DMS153 (cell line): ENCODE measurements around the gene CHRNB2.

Experiments
- DNase-seq: peaks from one replicate; lab custom pipeline; 2025; lab: John Stamatoyannopoulos, UW

Gene CHRNB2

DNA sequence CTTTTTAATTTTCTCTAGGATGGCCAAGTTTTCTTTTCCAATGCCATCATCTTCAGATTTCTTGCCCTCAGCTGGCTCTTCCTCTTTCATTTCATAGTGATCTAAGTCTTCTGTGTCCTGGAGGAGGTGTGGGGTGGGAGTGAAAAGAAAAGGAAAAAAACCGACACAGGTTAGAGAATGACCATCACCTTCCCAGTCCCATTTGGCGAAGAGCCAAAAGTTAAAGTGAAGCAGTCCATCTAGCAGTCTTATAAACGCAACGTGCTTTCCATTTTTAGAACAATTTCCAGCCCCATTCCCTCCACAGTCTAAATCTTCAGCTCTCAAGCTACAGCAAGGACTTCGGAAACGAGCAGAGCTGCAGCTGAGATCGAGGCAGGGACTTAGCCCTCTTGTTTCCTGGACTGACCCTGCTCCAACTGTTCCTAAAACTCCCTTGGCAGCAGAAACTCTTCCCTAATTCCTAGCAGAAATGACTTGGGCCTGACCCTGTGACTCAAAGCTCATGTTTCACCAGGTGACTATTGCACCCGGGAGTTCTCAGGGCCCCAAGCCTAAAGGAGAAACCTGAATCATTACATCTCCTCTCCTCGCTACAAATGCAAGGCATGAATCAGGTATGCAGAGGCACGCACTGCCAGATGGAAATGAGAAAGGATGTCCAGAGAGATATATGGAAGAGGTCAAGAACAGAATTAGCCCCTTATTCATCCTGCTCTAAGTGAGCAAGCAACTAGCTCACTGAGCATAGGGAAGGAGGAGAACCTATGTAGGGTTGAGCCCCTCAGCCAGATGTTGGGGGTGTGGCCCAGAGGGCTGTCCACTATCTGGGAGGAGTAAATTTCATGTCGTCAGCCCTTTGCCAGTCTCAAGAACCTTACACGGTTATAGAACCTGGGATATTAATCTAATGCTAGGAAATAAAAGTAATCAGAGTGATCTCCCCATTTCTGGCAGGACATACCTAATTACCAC lies 14.2 kb upstream of the CHRNB2 start:
- DNase-seq = no peak

DNA sequence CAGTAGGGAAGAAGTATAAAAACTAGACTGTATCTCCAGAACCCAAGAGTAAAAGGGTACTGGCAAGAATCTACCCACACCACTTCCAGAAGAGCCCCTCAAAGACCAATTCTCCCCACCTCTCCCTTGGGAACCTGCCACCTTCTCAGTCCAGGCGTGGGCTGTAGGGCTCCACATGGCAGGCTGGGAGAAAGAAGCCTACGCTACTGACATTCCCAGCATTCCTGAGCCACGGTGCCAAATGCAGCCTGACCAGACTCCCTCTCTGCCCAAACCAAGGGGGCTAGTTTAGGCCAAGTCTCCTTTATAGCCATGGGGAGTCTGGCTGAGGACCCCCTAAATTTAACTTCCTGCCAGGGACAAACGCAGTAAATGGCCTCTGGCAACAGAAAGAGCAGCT lies 11.2 kb upstream of the CHRNB2 start:
- DNase-seq = no peak

DNA sequence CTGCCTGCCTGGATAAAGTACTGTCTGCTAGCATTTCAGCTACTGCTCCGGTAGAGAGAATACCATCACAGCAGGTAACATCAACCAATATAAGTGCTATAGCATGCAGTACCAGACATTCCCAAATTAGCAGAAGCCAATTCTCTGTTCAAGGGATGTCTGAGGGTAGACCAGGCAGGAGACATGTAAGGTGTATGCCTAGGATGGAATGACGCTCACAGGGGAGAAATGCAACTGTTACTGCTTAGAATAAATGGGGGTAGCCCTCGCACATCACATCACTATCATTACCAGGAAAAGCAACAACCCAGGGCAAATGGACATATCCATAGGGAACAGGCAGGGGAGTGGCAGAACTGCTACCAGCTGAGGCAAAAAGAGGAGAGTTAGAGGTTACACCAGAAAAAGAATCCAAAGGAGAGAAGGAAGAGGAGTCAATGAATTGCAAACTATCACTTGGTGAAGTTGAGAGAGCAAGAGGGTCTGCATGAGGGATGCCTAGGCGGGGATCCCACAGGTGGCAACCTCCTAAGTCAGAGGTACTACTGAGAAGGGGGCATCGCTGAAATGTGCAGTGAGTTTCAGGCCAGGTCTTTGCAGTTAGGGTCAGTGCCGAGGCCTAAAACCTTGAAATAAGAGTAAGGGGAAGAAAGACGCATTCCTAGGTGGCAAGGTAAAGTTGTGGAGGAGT lies 10.2 kb upstream of the CHRNB2 start:
- no peak for DNase-seq

DNA sequence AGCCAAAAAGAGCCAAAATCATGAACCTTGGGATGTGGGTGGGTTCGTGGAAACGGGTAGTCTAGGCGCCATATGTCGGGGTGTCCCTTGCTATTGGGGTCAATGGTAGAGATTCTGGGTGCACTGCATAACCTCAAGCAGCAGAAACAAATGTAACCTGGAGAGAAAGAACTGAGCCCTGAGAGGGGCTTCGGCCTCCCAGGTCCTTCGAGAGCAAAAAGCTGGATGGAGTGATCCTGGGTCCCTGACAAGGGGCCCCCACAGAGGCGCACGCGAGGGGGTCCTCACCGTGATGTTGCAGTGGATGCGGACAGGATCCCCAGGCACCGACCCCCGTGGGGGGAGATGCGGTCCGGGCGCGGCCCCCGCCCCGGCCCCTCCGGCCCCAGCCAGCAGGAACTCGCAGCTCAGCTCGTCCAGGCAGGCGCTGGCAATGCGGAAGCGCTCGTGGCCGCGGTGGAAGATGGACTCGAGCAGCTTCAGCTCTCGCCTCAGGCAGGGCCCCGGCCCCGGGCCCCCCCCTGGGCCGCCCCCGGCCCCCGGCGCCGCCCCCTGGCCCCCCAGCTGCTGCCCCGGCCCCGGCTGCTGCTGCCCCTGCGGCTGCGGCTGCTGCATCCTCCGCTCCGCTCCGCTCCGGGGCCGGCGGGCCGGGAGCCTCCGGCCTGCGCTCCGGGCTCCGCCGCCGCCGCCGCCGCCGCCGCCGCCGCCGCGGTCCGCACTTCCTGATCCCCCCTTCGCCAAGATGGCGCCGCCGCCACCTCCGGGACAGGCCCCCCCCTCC lies 9.4 kb upstream of the CHRNB2 start, which contains the start of gene UBE2Q1:
TSS of gene UBE2Q1 (minus strand) at position 724 of the 781 bp plus-strand sequence. CDS start at position 615, 109 bp downstream.
- no peak for DNase-seq

DNA sequence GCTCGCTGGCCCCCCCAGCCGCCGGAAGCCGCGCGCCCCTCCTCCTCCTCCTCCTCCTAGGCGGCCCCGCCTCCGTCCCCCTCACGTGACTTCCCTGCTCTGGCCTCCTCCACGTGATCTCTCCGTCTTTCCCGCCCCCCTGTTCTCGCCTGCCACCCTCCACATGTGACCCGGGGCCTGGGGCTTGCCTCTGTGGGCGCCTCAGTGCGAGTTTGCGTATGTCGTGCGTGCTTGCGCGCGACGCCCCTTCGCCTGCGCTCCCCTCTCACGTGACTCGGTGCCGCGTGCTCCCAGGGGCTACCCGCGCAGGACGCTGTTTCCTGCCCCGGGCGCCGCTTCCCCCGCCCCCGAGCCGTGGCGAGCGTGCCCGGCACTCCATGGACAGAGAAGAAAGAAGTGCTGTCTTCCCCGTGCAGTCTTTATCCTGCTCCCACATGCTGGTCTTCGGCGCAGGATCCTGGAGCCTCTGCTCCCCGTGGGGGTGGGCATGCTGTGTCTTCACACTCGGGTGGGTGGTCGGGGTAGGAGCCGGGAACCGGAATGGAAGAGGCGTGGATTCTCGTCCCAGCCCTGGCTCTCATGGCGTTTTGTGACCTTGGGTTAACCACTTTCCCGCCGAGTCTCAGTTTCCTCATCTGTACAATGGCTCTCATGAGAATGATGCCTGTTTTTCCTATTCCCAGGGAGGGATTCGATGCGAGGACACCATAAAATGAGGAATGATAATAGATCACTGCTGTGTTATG lies 8.7 kb upstream of the CHRNB2 start:
- peak; percentile 100 for DNase-seq

DNA sequence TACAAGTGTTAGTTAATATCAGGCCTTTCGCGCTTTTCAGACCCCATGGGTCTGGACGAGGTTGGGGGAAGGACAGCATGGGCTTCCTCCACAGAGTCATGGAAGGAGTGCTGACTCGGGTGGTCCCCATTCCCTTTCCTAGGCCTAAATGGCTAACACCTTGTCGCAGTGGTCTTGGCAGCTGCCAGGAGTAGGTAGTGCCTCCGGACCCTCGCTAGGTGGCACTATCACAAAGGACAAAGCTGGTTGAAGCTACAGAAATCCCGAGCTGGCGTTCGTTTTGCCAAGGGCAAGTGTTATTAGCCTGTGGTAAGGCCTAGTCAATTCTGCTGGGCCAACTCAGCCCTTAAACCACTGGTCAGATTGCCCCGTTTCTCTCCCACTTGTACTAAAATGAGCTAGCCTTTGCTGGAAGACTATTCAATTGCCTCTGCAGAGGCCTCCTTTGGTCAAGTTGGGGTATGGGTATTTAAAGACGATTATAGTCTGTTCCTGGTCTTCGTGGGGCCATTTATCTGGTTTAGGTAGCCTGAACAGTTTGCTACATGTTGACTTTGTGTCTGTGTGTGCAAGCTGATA lies 8.0 kb upstream of the CHRNB2 start:
- peak; percentile 94 for DNase-seq

DNA sequence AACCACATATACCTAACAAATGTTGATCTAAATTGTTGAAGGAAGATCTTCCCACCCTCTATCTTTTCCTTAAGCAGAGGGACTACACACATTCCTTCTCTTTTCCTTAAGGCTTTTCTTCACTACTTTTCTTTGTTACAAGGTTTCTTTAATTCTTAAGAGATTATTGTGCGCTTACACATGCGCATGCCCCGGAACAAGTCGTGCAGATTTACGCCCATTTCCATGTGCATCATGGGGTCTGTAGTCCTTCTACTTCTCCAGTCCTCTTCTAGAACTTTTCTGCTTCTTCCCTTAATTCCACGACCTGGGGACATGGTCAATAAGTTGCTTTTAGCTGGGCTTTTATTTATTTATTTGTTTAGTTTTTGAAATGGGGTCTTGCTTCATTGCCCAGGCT lies 1.7 kb upstream of the CHRNB2 start:
- no peak for DNase-seq

DNA sequence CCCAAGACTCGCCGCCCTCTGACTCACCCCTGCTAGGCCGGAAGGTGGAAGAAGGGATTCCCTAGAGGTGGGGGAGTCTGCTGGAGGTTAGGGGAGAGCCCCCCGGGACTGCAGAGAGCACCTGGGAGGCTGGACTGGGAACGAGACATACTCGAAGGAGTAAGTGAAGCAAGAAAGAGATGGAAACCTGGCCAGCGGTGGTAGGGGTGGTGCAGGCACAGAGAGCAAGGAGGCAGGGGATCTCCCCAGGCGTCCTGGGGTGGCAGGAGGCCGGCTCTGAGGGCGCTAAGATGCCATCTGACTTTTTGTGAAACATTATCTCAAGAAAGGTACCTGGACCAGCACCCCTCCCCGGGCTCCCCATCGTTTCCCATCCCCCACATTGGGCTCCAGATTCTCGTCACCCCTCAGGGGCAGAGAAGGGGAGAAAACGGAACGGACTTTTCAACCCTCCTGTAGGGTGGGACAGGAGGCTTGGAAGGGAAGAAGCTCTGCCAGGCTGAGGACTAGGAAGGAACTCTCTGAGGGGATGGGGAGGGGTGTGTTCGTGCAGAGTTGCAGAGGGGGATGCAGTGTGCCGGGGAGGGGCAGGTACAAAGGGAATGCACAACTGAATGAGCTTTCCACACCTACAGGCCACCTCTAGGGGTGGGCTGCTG lies 708 bp downstream of the CHRNB2 start:
- no peak for DNase-seq

DNA sequence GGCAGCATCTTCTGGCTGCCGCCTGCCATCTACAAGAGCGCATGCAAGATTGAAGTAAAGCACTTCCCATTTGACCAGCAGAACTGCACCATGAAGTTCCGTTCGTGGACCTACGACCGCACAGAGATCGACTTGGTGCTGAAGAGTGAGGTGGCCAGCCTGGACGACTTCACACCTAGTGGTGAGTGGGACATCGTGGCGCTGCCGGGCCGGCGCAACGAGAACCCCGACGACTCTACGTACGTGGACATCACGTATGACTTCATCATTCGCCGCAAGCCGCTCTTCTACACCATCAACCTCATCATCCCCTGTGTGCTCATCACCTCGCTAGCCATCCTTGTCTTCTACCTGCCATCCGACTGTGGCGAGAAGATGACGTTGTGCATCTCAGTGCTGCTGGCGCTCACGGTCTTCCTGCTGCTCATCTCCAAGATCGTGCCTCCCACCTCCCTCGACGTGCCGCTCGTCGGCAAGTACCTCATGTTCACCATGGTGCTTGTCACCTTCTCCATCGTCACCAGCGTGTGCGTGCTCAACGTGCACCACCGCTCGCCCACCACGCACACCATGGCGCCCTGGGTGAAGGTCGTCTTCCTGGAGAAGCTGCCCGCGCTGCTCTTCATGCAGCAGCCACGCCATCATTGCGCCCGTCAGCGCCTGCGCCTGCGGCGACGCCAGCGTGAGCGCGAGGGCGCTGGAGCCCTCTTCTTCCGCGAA lies 3.8 kb downstream of the CHRNB2 start:
- no peak for DNase-seq

DNA sequence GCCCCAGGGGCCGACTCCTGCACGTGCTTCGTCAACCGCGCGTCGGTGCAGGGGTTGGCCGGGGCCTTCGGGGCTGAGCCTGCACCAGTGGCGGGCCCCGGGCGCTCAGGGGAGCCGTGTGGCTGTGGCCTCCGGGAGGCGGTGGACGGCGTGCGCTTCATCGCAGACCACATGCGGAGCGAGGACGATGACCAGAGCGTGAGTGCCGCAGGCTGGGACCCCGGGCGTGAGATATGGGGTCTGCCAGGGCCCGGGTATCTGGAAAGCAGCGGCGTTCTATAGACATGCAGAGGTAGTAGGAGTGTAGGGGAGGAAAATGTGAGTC lies 4.3 kb downstream of the CHRNB2 start:
- DNase-seq = no peak

DNA sequence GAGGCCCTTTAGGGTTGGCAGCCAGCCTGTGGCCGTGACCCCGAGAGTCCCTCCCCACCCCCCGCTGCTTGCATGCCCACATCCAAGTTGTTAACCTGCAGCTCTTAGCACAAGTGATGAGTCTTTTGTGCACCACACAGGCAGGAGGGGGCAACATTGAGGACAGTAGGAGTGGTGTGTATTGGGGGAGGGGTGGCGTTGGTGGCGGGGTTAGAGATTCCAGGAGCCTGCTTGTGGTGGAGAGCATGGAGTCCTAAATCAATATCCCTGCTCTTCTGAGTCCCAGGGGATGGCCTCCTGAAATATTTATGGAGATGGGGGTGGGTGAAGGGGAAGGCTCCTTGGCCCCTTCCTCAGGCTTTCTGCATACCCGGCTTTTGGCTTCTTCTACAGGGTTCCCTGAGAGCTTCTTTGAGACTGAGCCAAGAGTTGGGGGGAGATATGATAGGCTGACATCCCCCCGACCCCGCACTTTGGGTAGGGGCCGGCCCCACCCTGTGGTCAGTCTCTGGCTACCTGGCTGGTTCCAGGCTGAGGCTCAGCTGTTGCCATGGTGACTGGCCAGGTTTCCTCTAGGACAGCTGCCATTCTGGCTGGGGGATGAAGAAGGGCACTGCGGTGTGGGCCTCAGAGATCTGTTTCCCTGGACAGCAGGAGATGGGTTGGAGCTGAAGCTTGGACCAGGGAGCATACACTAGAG lies 5.0 kb downstream of the CHRNB2 start:
- no peak for DNase-seq

DNA sequence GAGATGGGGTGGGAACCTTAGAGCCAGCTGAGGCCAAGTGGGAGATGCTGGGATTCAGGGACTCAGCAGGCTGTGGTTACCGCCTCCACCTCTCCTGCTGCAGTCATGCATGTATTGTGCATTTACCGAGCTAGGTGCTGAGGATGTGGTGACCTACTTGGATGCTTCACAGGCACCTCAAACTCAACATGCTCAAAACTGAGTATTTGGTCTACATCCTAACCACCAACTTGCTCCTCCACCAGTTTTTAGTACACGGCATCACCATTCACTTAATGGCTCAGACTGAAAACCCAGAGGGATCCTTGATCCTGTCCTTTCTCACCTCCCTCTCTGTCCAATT lies 5.6 kb downstream of the CHRNB2 start:
- no peak for DNase-seq

DNA sequence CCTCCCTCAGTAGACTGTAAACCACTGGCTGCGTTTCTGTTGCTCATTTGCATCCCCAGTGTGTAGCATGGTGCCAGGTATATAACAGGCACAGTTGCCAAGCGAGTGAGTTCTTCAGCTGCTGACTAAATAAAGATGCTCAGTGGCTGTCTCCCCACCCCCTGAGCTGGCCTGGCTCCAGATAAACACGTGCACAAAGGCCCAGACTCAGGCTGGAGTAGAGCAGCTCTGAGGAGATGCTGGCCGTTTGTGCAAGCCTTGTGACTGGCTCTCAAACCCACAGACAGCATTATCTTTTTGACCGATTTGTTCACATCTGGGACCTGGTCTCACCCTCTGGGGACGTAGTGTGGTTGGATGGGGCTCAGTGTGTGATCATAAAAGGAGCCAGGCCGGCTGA lies 7.1 kb downstream of the CHRNB2 start:
- peak; percentile 63 for DNase-seq

DNA sequence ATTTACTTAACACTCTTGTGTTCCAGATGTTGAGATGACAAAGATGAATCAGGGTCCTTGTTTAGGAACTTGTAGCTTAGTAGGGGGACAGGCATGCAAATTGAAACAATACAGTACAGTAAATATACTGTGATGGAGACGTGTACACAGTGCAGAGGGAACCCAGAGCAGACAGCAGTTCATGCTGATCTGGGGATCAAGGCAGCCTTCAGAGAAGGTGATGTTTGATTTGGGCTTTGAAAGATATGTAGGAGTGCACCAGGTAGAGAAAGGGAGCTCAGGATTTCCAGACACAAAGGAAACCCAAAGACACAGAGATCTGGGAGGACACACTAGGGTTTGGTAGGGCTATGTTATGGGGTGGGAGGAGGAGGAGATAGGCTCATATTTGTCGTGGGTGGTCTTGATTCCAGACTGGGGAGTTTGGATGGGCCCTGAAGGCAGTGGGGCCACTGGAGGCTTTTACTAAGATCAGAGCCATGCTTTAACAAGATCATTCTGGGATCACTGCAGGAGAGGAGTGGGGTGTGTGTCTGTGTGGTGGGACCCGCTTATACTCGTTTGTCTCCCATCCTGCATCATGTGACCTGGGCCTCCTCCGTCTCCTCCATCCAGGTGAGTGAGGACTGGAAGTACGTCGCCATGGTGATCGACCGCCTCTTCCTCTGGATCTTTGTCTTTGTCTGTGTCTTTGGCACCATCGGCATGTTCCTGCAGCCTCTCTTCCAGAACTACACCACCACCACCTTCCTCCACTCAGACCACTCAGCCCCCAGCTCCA lies 7.8 kb downstream of the CHRNB2 start:
- DNase-seq = no peak

DNA sequence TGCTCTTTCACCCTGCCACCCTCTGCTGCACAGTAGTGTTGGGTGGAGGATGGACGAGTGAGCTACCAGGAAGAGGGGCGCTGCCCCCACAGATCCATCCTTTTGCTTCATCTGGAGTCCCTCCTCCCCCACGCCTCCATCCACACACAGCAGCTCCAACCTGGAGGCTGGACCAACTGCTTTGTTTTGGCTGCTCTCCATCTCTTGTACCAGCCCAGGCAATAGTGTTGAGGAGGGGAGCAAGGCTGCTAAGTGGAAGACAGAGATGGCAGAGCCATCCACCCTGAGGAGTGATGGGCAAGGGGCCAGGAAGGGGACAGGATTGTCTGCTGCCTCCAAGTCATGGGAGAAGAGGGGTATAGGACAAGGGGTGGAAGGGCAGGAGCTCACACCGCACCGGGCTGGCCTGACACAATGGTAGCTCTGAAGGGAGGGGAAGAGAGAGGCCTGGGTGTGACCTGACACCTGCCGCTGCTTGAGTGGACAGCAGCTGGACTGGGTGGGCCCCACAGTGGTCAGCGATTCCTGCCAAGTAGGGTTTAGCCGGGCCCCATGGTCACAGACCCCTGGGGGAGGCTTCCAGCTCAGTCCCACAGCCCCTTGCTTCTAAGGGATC lies 8.5 kb downstream of the CHRNB2 start:
- no peak for DNase-seq

DNA sequence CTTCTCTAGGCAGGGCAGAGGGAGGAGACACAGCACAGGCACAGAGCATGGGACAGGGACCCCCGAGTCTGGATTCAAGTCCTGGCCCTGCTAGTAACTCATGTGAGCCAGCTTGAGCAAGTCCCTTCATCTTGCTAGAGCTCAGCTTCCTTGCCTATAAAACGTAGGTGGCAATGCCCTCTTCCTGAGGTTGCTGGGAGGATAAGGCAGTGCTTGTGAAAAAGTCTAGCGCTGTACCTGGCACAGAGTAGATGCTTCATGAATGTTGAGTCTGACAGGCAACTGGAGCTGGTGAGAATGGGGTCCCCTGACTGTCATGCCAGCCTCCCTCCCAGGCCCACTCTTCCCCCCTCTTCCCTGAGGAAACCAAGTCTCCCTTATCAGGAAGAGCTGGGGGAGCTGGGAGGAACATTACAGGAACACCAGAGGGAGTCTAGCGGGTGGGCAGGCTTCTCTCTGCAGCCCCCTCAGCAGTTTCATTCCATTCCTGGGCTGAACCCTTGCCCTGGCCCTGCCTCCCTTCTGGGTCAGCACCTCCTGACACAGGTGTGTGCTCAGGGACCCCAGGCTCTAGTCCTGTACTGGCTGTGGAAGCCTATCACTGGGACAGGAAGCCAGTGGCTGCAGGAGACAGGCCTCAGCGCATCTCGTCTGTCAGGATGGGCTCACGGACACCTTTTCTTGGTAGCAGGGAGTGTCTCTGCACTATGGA lies 9.9 kb downstream of the CHRNB2 start:
- DNase-seq = no peak

DNA sequence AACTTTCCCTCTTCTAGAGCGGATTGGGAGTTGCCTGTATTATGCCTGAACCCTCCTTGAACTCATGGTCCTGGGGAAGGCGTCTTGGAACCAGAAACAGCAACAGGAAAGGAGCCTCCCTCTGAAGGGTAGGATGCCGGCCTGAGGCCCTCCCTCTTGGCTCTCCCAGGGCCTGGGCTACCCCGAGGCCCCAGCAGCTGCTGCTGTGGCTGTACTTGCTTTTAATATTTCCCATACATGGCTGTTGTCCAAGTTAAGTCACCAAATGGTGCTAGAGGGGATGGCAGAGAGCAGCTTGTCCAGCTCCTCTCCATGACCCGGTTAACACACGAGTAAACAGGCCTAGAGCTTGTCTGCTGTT lies 10.5 kb downstream of the CHRNB2 start:
- no peak for DNase-seq

DNA sequence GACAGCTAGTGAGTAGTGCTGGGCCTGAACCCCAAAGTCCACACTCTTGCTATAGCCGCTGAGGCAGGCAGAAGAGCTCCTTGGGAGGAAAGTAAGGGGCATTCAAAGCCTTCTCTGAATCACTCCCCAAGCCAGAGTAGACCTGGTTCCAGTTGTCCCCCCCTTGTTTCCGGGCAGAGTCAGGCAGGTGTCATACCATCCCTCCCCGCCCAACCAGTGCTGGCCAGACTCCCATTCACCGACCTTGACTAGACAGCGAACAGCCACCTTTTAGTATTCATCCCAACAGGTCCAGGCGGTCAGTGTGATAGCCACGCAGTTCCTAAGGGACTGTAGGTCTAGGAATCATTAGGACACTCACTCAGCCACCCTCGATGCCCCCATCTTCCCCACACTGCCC lies 11.8 kb downstream of the CHRNB2 start:
- DNase-seq = no peak
